Adrenal gland (tissue), 12 donors: ENCODE measurements around the gene OR1F1. TPM values are rescaled to one million over a fixed set of nuclear protein-coding genes. Genes with fewer than 3 reads are reported as not detected.

Experiments
- DNase-seq, 7 donors: peaks; one replicate each; pipeline ENCODE4 v3.0.0-alpha.2; 2019 to 2020
- H3K27ac ChIP-seq, 5 donors: fragments of 200-600 bp; sonication (generic) in 4 of 5; 1 replicate in 3 of 5; 2 replicates in 2 of 5; pipeline versions ENCODE4 v1.5.1 to v1.8.0; 2016 to 2020; ENCODE audit warnings: mild to moderate bottlenecking in 1 of 5
- H3K27me3 ChIP-seq: fragments of 200-600 bp; 2 replicates; pipeline ENCODE4 v1.8.0; 2021
- H3K36me3 ChIP-seq, 2 donors: fragments of 200-600 bp; replicated peaks in 1 of 2; 1 replicate in 1 of 2; 2 replicates in 1 of 2; pipeline versions ENCODE4 v1.5.1 to v1.8.0; 2018 to 2022
- H3K4me1 ChIP-seq, 2 donors: fragments of 200-600 bp; replicated peaks in 1 of 2; 1 replicate in 1 of 2; 2 replicates in 1 of 2; pipeline versions ENCODE4 v1.5.1 to v1.8.0; 2018 to 2021
- H3K4me3 ChIP-seq, 4 donors: fragments of 200-600 bp; sonication (generic) in 3 of 4; one replicate each; pipeline ENCODE4 v1.5.1; 2016 to 2018
- H3K9me3 ChIP-seq, 3 donors: fragments of 200-600 bp; sonication (generic) in 1 of 3; replicated peaks in 1 of 3; 1 replicate in 2 of 3; 2 replicates in 1 of 3; pipeline versions ENCODE4 v1.5.1 to v1.8.0; 2016 to 2021
- CTCF ChIP-seq, 6 experiments: fragments of 450-650 bp in 4 of 6; fragments of 200-600 bp in 2 of 6; sonication (generic) in 1 of 6; IDR thresholded peaks; 1 replicate in 5 of 6; 2 replicates in 1 of 6; pipeline versions ENCODE4 v1.5.1 to v1.8.0; 2016 to 2021; ENCODE audit warnings: antibody characterized with exemption in 6 of 6, mild to moderate bottlenecking in 2 of 6, moderate library complexity in 1 of 6
- POLR2A ChIP-seq, 2 donors: fragments of 450-650 bp; IDR thresholded peaks; one replicate each; pipeline ENCODE4 v1.6.1; 2017; ENCODE audit warnings: antibody characterized with exemption in 2 of 2, mild to moderate bottlenecking in 2 of 2, moderate library complexity in 1 of 2
- WGBS, 4 donors: extraction: QIAGEN DNeasy Blood & Tissue Kit in 2 of 4; methylation state at CpG; one replicate each; pipeline versions ENCODE4 v1.1.5 to v1.1.7; 2013 to 2017; 5-methylcytosine and 5-hydroxymethylcytosine counted together
- intact Hi-C, 2 donors: fragments of 100-400 bp; cut with DNase I; formaldehyde crosslinking; loops; one replicate each; pipeline versions ENCODE4 v1.14.1 to v1.15.0; 2022 to 2023
- polyA plus RNA-seq, 3 donors: library from polyadenylated mRNA; stranded (reverse); fragments of 200-250 nt in 2 of 3; fragments of 350-450 nt in 1 of 3; fragmentation: Illumina TruSeq in 1 of 3; extraction: RNeasy Lipid Tissue Mini Kit (QIAGEN cat#74804) in 1 of 3; gene quantifications; one replicate each; pipeline ENCODE4 v1.2.3, GENCODE V29; 2013 to 2014
- total RNA-seq, 9 donors: library from RNA; depleted of rRNA in 4 of 9; stranded (reverse); fragments of >200 nt in 4 of 9; fragments of 120-200 nt in 1 of 9; fragmentation: NEBNext Ultra II Directional in 1 of 9; extraction: Animal tissue kit (Norgen Biotek cat#: 25700) in 1 of 9; gene quantifications; one replicate each; pipeline versions ENCODE4 v1.1.0 to v1.2.4, GENCODE V29; 2013 to 2023
- donor health status: healthy with polysubstance abuse.
- donor health status: Bipolar disorder and iron deficiency.
- donor health status: DM: yes; HTN: yes; CAD: no.
- donor health status: DM: no; HTN: no; CAD: no.
- donor health status: DM: no; HTN: no; CAD: no.
- donor health status: DM: yes; HTN: yes; CAD: no.

OR1F1 gene
- total and polyA plus RNA-seq, 12 donors, result not detected

DNA sequence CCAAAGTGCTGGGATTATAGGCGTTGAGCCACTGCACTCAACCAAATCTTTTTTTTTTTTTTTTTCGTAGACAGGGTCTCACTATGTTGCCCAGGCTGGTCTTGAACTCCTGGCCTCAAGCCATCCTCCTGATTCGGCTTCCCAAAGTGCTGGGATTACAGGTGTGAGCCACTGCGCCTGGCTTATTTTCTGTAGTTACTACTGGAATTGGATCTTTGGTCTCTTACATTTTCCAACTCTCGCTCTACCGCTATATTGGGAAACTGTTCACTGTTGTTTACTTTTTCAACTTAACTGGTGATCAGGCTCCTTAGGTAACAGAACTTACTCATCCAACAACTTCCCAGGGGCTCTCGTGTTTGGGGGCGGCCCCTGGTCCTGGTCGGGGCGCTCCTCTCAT lies 32.8 kb downstream of the OR1F1 start:
- Histone ChIP-seq H3K27ac (no peak overlapping the region), H3K4me1 (no peaks in the 10 kb centered on the region), H3K4me3 (no peak overlapping the region), H3K27me3 (no peaks in the 10 kb centered on the region), H3K36me3 (peaks cover 0 to 8% of the 10 kb centered on the region in 2 donors), H3K9me3 (peaks cover 2 to 42% (median 7%) of the 10 kb centered on the region in 3 donors)
- intact Hi-C loops, result loop anchor here in 1 of 2 donors (10.0 kb wide), 1 partner anchor 94 kb away; no protein-coding TSS in a partner anchor
- 82 to 95% (median 89%) methylated on average over 10 of the region's 10 CpGs for WGBS, 4 donors
- TF ChIP-seq POLR2A (IDR thresholded peaks at IDR 0.05) (no peak), CTCF (IDR thresholded peaks at IDR 0.05) (no peak)
- no peak for DNase-seq

DNA sequence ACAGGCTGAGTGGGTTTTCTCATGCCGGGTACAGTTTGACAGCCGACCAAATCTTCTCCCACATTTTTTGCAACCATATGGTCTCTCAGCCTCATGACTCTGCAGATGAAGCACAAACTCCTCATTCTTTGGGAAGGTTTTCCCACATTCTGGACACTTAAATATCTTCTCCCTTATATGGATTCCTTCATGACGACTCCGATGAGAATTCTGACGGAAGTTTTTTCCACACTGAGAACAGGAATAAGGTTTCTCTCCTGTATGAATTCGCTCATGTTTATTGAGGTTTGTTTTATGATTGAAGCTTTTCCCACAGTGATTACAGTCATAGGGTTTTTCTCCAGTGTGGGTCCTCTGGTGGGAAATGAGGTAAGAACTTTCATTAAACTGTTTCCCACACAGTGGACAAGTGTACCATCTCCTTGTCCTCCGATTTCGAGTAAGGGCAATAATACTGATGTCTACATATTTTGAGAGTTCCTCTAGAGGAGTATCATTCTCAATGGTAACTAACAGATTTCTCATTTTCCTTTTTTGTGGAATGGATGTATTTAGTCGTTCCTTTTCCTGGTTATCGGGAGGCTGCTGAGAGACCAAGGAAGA lies 36.0 kb downstream of the OR1F1 start:
- no peak for DNase-seq
- H3K36me3 ChIP-seq, result peaks cover 0 to 28% of the 10 kb centered on the region in 2 donors
- H3K27ac ChIP-seq, result no peak overlapping the region
- intact Hi-C loops, result loop anchor here in 1 of 2 donors (10.0 kb wide), 1 partner anchor 91 kb away; no protein-coding TSS in a partner anchor
- no peaks in the 10 kb centered on the region for H3K4me1 ChIP-seq
- no peaks in the 10 kb centered on the region for H3K27me3 ChIP-seq
- peaks cover 2 to 42% (median 16%) of the 10 kb centered on the region in 3 donors for H3K9me3 ChIP-seq
- 96 to 99% (median 98%) methylated on average over 10 of the region's 10 CpGs for WGBS, 4 donors
- TF ChIP-seq CTCF (IDR thresholded peaks at IDR 0.05) (no peak), POLR2A (IDR thresholded peaks at IDR 0.05) (no peak)
- H3K4me3 ChIP-seq, result no peak overlapping the region

- intact Hi-C loops, result no loop called here
- WGBS, 4 donors, result 1 to 2% (median 2%) methylated on average over 7 to 18 of the region's 18 CpGs
- Histone ChIP-seq H3K27ac (peak overlapping the region; percentile 81 to 97 (median 93)), H3K4me1 (peaks cover 11% of the 10 kb centered on the region in 2 donors), H3K27me3 (no peaks in the 10 kb centered on the region), H3K36me3 (peaks cover 0 to 25% of the 10 kb centered on the region in 2 donors), H3K9me3 (no peaks in the 10 kb centered on the region), H3K4me3 (peak overlapping the region; percentile 55 to 99 (median 64))
- no peak for DNase-seq
- no peak for TF ChIP-seq POLR2A (IDR thresholded peaks at IDR 0.05)
- no peak for TF ChIP-seq CTCF (IDR thresholded peaks at IDR 0.05)
Observed at GRCh38 chr16:3234543-3234856, 46.5 kb downstream of the OR1F1 start.

DNA sequence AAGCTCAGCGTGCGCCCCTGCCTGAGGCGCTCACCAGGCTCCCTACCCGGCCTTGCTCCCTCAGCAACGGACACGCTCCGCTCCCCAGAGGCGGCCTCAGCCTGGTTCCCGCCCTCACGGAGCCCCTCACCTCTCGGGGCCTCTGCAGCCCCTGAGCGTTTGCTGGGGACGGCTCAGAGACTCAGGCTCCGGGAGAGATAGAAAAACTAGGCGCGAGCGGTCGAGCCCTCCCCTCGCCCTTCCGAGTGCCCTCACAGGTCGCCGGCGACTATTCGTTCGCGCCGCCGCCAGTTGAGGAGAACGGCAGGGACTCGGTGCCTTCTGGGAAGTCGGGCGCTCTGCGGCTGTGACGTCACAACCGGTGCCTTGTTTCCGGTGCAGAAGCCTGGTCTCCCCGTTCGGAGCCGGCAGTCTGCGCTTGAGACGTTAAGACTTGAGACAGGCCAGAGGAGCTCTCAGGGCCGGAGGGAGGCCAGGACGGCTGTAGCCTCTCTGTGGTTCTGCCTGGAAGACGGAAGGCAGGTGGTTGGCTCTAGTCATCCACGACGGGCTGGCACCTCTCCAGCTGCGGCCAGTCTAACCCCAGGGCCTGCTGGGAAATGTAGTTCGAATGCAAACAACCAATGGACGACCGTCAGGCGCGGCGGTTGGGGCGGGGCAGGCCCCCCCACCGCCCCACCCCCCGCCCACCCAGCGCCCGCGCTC lies 47.0 kb downstream of the OR1F1 start, which contains the start of gene ZNF200:
Gene ZNF200 (minus strand): TSS at position 302 of the 705 bp plus-strand sequence. CDS start 1,403 bp downstream, outside the sequence.
- intact Hi-C loops, result no loop called here
- DNase-seq, result peak; percentile 94 to 98 (median 97)
- Histone ChIP-seq H3K4me3 (peak within 1 kb of the TSS; percentile 55 to 99 (median 64)), H3K27ac (peak within 1 kb of the TSS; percentile 81 to 97 (median 93)), H3K27me3 (no peaks in the 10 kb centered on the region), H3K4me1 (peaks cover 11% of the 10 kb centered on the region in 2 donors), H3K9me3 (no peaks in the 10 kb centered on the region), H3K36me3 (peaks cover 0 to 25% of the 10 kb centered on the region in 2 donors)
- WGBS, 4 donors, result 0% methylated on average over 9 to 58 of the region's 59 CpGs
- TF ChIP-seq POLR2A (IDR thresholded peaks at IDR 0.05) (peak; percentile 64 to 84), CTCF (IDR thresholded peaks at IDR 0.05) (no peak)
